HepG2 (cell line): ENCODE results near the gene NEURL4. TPM values are rescaled to one million over a fixed set of nuclear protein-coding genes. Genes with fewer than 3 reads are reported as not detected.

Experiments used
- BRD4 ChIP-seq: sonication (generic); formaldehyde crosslinking; IDR thresholded peaks from 2 replicates; pipeline ENCODE4 v1.4.0; 2020; ENCODE audit warnings: missing genetic modification reagents
- CHCHD3 ChIP-seq: sonication (generic); formaldehyde crosslinking; IDR thresholded peaks from 2 replicates; pipeline ENCODE4 v1.8.0; 2022; ENCODE audit warnings: mild to moderate bottlenecking, missing genetic modification reagents, moderate library complexity
- EHMT2 ChIP-seq: fragments of 200-600 bp; sonication (generic); IDR thresholded peaks from 2 replicates; pipeline ENCODE4 v1.7.0; 2017; ENCODE audit warnings: antibody characterized with exemption, low read depth, low read length, borderline replicate concordance
- GABPA ChIP-seq, 2 experiments: IDR thresholded peaks; 2 replicates each; pipeline ENCODE4 v1.6.1; 2011 to 2016; ENCODE audit warnings: low read depth in 2 of 2, low read length in 1 of 2, missing biosample characterization in 1 of 2, missing genetic modification characterization in 1 of 2
- HNRNPL ChIP-seq: fragments of 200-400 bp; formaldehyde crosslinking; IDR thresholded peaks from 2 replicates; pipeline ENCODE4 v1.6.1; 2017; ENCODE audit warnings: mild to moderate bottlenecking, low read depth, low read length
- KLF6 ChIP-seq: IDR thresholded peaks from 2 replicates; pipeline ENCODE4 v1.8.0; 2016; ENCODE audit warnings: missing biosample characterization, missing genetic modification reagents
- PHF8 ChIP-seq: sonication (generic); formaldehyde crosslinking; IDR thresholded peaks from 2 replicates; pipeline ENCODE4 v1.5.0; 2020; ENCODE audit warnings: missing genetic modification reagents
- RARG ChIP-seq: sonication (generic); formaldehyde crosslinking; IDR thresholded peaks from 2 replicates; pipeline ENCODE4 v1.4.0; 2020; ENCODE audit warnings: low read depth, mild to moderate bottlenecking, missing genetic modification reagents
- RFXAP ChIP-seq: sonication (generic); formaldehyde crosslinking; IDR thresholded peaks from 2 replicates; pipeline ENCODE4 v1.4.0; 2020; ENCODE audit warnings: missing genetic modification reagents, borderline replicate concordance
- SALL1 ChIP-seq: sonication (generic); formaldehyde crosslinking; IDR thresholded peaks from 2 replicates; pipeline ENCODE4 v1.8.0; 2022; ENCODE audit warnings: mild to moderate bottlenecking, missing genetic modification reagents
- SALL2 ChIP-seq: sonication (generic); formaldehyde crosslinking; IDR thresholded peaks from 2 replicates; pipeline ENCODE4 v1.8.1; 2023; ENCODE audit warnings: mild to moderate bottlenecking, missing genetic modification reagents, inconsistent platforms
- SETDB1 ChIP-seq: sonication (generic); formaldehyde crosslinking; IDR thresholded peaks from 2 replicates; pipeline ENCODE4 v1.5.1; 2020; ENCODE audit warnings: missing genetic modification reagents, mild to moderate bottlenecking, borderline replicate concordance
- TMF1 ChIP-seq: sonication (generic); formaldehyde crosslinking; IDR thresholded peaks from 2 replicates; pipeline ENCODE4 v1.8.1; 2022; ENCODE audit warnings: low read depth, missing genetic modification reagents
- ZNF263 ChIP-seq: sonication (generic); formaldehyde crosslinking; IDR thresholded peaks from 2 replicates; pipeline ENCODE4 v1.4.0; 2020; ENCODE audit warnings: missing genetic modification reagents
- ZSCAN21 ChIP-seq: sonication (generic); formaldehyde crosslinking; IDR thresholded peaks from 2 replicates; pipeline ENCODE4 v1.8.0; 2022; ENCODE audit warnings: mild to moderate bottlenecking, missing genetic modification reagents, moderate library complexity, borderline replicate concordance
- ZSCAN29 ChIP-seq: sonication (generic); formaldehyde crosslinking; conservative IDR thresholded peaks from 2 replicates; pipeline ENCODE4 v1.4.0; 2020; ENCODE audit warnings: mild to moderate bottlenecking, missing genetic modification reagents
- polyA plus RNA-seq, 8 experiments: library from polyadenylated mRNA; depleted of rRNA in 3 of 8; stranded (reverse) in 7 of 8; unstranded in 1 of 8; fragments of >200 nt; fragmentation: Illumina TruSeq in 4 of 8; extraction: Trizol in 4 of 8; gene quantifications; 2 replicates each; pipeline versions ENCODE4 v1.2.1 to v1.2.3, GENCODE V29; 2011 to 2016; ENCODE audit warnings: low read depth in 4 of 8, missing spikeins in 1 of 8, mixed read lengths in 1 of 8; ENCODE audit not compliant: insufficient read depth in 1 of 8
- total RNA-seq, 5 experiments: library from RNA; depleted of rRNA; stranded (reverse); fragments of >200 nt; fragmentation: Illumina TruSeq; extraction: Trizol; gene quantifications; 2 replicates each; pipeline ENCODE4 v1.2.3, GENCODE V29; 2016; ENCODE audit warnings: low read depth in 1 of 5
- TF ChIP-seq, protein P1 (sequence below): sonication (generic); formaldehyde crosslinking; IDR thresholded peaks from 2 replicates; pipeline ENCODE4 v1.5.0; 2020; ENCODE audit warnings: mild to moderate bottlenecking, missing genetic modification reagents, borderline replicate concordance
- TF ChIP-seq, protein P2 (sequence below): sonication (generic); formaldehyde crosslinking; IDR thresholded peaks from 2 replicates; pipeline ENCODE4 v1.4.0; 2020; ENCODE audit warnings: missing genetic modification reagents

NEURL4 gene
- total and polyA plus RNA-seq, 2 of the 13 experiments (the other 11 are each of a cell fraction or from before 2014, with no cell fraction given) = 14.8 to 15.7 TPM

DNA sequence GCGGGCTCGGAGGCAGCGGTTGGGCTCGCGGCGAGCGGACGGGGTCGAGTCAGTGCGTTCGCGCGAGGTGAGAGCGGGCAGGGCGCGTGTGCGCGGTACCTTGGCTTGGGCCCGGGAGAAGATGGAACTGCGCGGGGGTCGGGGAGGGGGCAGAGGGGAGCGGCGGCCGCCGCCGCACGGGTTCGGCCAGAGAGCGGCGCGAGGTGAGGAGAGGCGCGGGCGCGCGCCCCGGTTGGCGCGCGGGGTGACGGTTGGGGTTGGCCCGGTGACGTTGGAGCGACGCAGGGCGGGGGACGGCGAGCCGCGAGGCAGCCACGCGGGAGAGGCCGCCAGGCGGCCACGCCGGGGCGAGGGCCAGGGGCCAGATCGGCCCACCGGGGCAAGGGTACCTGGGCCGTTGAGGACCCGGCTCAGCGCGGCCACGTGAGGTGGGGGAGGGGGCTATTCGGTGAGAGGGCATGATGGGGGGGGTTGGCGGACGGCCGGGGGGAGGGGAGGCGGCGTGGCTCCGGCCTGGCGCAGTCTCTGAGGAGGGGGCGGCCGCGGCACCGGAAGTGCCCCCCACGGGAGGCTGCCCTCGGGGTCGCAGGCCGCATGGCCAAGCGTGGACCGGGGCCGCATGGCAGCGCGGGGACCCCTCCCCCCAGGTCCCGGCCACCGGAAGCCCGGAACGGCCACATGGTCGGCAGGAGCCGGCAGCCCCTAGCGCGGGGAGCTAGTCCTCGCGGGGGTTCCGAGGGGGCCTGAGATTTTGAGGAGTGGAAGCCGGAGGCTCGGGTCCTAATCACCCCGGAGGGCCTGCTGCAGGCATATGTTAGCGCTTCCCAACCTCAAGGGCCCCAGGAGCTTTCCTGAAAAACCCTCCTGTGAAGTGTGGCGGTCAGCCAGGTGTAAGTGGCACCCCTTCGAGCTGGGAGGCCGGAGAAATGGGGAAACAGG, 21.2 kb downstream of the NEURL4 start (continued):
- TF ChIP-seq CHCHD3 (CRISPR knock-in tag) (peak; percentile 44; the same call in 1 of the 2 replicates), PHF8 (0 out of 2 replicates have a peak, but pooled peaks have one; percentile 56), RFXAP (CRISPR knock-in tag) (0 out of 2 replicates have a peak, but pooled peaks have one; percentile 25), SALL1 (0 out of 2 replicates have a peak, but pooled peaks have one; percentile 34), EHMT2 (no peak), KLF6 (CRISPR knock-in tag) (0 out of 2 replicates have a peak, but pooled peaks have one; percentile 15), HNRNPL (0 out of 2 replicates have a peak, but pooled peaks have one; percentile 57), GABPA (IDR thresholded peaks at IDR 0.05; ENCODE audit: low read depth, low read length) (peak; percentile 55), GABPA (CRISPR knock-in tag; IDR thresholded peaks at IDR 0.05; ENCODE audit: low read depth) (no peak; the same call in 1 of the 2 replicates), TMF1 (CRISPR knock-in tag) (peak; percentile 83; the same call in 1 of the 2 replicates), ZSCAN21 (CRISPR knock-in tag) (0 out of 2 replicates have a peak, but pooled peaks have one; percentile 52), SETDB1 (CRISPR knock-in tag) (no peak), ZSCAN29 (CRISPR knock-in tag) (0 out of 2 replicates have a peak, but pooled peaks have one; percentile 53), SALL2 (peak; percentile 28; the same call in 1 of the 2 replicates), ZNF263 (CRISPR knock-in tag) (no peak), BRD4 (CRISPR knock-in tag) (0 out of 2 replicates have a peak, but pooled peaks have one; percentile 41), RARG (no peak; the same call in 1 of the 2 replicates)
- TF ChIP-seq, protein P1, sequence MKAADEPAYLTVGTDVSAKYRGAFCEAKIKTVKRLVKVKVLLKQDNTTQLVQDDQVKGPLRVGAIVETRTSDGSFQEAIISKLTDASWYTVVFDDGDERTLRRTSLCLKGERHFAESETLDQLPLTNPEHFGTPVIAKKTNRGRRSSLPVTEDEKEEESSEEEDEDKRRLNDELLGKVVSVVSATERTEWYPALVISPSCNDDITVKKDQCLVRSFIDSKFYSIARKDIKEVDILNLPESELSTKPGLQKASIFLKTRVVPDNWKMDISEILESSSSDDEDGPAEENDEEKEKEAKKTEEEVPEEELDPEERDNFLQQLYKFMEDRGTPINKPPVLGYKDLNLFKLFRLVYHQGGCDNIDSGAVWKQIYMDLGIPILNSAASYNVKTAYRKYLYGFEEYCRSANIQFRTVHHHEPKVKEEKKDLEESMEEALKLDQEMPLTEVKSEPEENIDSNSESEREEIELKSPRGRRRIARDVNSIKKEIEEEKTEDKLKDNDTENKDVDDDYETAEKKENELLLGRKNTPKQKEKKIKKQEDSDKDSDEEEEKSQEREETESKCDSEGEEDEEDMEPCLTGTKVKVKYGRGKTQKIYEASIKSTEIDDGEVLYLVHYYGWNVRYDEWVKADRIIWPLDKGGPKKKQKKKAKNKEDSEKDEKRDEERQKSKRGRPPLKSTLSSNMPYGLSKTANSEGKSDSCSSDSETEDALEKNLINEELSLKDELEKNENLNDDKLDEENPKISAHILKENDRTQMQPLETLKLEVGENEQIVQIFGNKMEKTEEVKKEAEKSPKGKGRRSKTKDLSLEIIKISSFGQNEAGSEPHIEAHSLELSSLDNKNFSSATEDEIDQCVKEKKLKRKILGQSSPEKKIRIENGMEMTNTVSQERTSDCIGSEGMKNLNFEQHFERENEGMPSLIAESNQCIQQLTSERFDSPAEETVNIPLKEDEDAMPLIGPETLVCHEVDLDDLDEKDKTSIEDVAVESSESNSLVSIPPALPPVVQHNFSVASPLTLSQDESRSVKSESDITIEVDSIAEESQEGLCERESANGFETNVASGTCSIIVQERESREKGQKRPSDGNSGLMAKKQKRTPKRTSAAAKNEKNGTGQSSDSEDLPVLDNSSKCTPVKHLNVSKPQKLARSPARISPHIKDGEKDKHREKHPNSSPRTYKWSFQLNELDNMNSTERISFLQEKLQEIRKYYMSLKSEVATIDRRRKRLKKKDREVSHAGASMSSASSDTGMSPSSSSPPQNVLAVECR (CRISPR knock-in tag) = peak; percentile 70
- TF ChIP-seq, protein P2, sequence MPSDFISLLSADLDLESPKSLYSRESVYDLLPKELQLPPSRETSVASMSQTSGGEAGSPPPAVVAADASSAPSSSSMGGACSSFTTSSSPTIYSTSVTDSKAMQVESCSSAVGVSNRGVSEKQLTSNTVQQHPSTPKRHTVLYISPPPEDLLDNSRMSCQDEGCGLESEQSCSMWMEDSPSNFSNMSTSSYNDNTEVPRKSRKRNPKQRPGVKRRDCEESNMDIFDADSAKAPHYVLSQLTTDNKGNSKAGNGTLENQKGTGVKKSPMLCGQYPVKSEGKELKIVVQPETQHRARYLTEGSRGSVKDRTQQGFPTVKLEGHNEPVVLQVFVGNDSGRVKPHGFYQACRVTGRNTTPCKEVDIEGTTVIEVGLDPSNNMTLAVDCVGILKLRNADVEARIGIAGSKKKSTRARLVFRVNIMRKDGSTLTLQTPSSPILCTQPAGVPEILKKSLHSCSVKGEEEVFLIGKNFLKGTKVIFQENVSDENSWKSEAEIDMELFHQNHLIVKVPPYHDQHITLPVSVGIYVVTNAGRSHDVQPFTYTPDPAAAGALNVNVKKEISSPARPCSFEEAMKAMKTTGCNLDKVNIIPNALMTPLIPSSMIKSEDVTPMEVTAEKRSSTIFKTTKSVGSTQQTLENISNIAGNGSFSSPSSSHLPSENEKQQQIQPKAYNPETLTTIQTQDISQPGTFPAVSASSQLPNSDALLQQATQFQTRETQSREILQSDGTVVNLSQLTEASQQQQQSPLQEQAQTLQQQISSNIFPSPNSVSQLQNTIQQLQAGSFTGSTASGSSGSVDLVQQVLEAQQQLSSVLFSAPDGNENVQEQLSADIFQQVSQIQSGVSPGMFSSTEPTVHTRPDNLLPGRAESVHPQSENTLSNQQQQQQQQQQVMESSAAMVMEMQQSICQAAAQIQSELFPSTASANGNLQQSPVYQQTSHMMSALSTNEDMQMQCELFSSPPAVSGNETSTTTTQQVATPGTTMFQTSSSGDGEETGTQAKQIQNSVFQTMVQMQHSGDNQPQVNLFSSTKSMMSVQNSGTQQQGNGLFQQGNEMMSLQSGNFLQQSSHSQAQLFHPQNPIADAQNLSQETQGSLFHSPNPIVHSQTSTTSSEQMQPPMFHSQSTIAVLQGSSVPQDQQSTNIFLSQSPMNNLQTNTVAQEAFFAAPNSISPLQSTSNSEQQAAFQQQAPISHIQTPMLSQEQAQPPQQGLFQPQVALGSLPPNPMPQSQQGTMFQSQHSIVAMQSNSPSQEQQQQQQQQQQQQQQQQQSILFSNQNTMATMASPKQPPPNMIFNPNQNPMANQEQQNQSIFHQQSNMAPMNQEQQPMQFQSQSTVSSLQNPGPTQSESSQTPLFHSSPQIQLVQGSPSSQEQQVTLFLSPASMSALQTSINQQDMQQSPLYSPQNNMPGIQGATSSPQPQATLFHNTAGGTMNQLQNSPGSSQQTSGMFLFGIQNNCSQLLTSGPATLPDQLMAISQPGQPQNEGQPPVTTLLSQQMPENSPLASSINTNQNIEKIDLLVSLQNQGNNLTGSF (CRISPR knock-in tag) = 0 out of 2 replicates have a peak, but pooled peaks have one; percentile 38
